ENCODE data around the gene DNAH7. TPM values are rescaled to one million over a fixed set of nuclear protein-coding genes. Genes with fewer than 3 reads are reported as not detected.

Gene DNAH7
- total and polyA plus RNA-seq, 9 of the 15 experiments (the other 6 are each of a cell fraction or from before 2014, with no cell fraction given): 0.03 to 0.42 (median 0.18) TPM

DNA sequence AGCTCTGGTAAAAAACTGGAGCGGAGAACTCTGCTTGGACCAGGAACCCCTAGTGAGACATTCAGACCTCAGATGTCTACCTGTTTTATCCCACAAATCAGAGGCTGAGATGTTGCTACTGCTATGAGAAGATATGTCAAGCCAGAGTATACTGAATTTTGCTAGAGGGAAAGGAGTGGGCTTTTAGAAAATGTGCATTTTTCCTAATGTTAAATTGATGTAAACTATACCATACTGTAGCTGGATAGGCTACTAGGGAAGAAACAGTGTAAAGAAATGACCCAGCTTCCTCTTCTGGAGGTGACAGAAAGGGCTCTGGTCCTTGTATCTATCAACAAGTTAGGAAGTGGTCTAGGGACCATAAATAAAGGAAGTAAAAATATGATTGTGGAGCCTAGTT lies 346.6 kb downstream of the DNAH7 start (continued):
- TF ChIP-seq STAT6 (CRISPR knock-in tag; IDR thresholded peaks at IDR 0.05) (no peak), BRD9 (IDR thresholded peaks at IDR 0.05; ENCODE audit: low read depth, partially characterized antibody) (no peak)
- TF ChIP-seq, protein P1, sequence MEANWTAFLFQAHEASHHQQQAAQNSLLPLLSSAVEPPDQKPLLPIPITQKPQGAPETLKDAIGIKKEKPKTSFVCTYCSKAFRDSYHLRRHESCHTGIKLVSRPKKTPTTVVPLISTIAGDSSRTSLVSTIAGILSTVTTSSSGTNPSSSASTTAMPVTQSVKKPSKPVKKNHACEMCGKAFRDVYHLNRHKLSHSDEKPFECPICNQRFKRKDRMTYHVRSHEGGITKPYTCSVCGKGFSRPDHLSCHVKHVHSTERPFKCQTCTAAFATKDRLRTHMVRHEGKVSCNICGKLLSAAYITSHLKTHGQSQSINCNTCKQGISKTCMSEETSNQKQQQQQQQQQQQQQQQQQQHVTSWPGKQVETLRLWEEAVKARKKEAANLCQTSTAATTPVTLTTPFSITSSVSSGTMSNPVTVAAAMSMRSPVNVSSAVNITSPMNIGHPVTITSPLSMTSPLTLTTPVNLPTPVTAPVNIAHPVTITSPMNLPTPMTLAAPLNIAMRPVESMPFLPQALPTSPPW (CRISPR knock-in tag; IDR thresholded peaks at IDR 0.05): no peak

- ATAC-seq: no peak
- CTCF ChIA-PET (ENCODE audit: low intra/inter-chr PET ratio): no interaction called here
- H3K9me3 ChIP-seq (replicated peaks; ENCODE audit: control insufficient read depth, insufficient read depth, low read depth, low read length): no peaks in the 10 kb centered on the region
- no peak overlapping the region for H2AFZ ChIP-seq (ENCODE audit: low read depth, low read length)
- H3K79me2 ChIP-seq (ENCODE audit: control insufficient read depth, insufficient read depth, low read length): no peaks in the 10 kb centered on the region
- 100% methylated on average over 1 of the region's 2 CpGs for WGBS (ENCODE audit: insufficient coverage, low coverage, missing lambda C conversion rate)
- H3K36me3 ChIP-seq (ENCODE audit: control insufficient read depth, insufficient read depth, low read length): peaks cover 51% of the 10 kb centered on the region
- no peak overlapping the region for H3K9ac ChIP-seq (ENCODE audit: insufficient read depth in 1 of 2, low read depth in 2 of 2, low read length in 2 of 2)
- H3K4me1 ChIP-seq (replicated peaks in 1 of 2; ENCODE audit: control insufficient read depth in 2 of 2, insufficient read depth in 2 of 2, low read length in 2 of 2): no peaks in the 10 kb centered on the region
- no peak for FAIRE-seq
- POLR2A ChIA-PET: interaction anchor here (0.6 kb wide), 1 partner anchor 430 kb away, joined by 3 read pairs; no protein-coding TSS in a partner anchor
- no peak overlapping the region for H3K4me3 ChIP-seq
- DNase-seq (ENCODE audit: extremely low read depth in 1 of 4, low spot score in 3 of 4): no peak
- no peaks in the 10 kb centered on the region for H3K9me1 ChIP-seq (ENCODE audit: control insufficient read depth, insufficient read depth, low read length)
- in situ Hi-C loops (cut with MboI) (no loop called here), intact Hi-C loops (cut with micrococcal nuclease) (no loop called here)
- H4K20me1 ChIP-seq (replicated peaks; ENCODE audit: control insufficient read depth, insufficient read depth, low read length): no peaks in the 10 kb centered on the region; the same call in 1 of the 2 replicates
- BruUV-seq (replicated peaks): no TSS peak
- H3K4me2 ChIP-seq (ENCODE audit: insufficient read depth, low read length): no peak overlapping the region
- no peaks in the 10 kb centered on the region for H3K27me3 ChIP-seq (ENCODE audit: control insufficient read depth in 2 of 2, insufficient read depth in 2 of 2, low read length in 2 of 2)
- TF ChIP-seq ZC3H8 (IDR thresholded peaks at IDR 0.05): no peak
- H3K27ac ChIP-seq (ENCODE audit: extremely low read depth, low read depth, low read length): no peak overlapping the region
Measured at GRCh38 chr2:195721042-195721441, 347.6 kb downstream of the DNAH7 start.

All from K562 (cell line).